NCI-H1048 (cell line): ENCODE results near the gene SRL.
"Not testable (repeated sequence)": the region's sequence is repeated elsewhere in the genome, so short reads cannot be mapped to it uniquely, and the experiment has no call there.

Experiments used
- DNase-seq: peaks from one replicate; lab custom pipeline; 2025; lab: John Stamatoyannopoulos, UW

The SRL gene

GRCh38 chr16:4226251-4227039 is 15.4 kb downstream of the SRL start:
- no peak for DNase-seq

- no peak for DNase-seq
Observed at GRCh38 chr16:4225075-4225474, 16.8 kb downstream of the SRL start.

GRCh38 chr16:4220358-4220757 is 21.5 kb downstream of the SRL start:
- DNase-seq = no peak

- no peak for DNase-seq
Observed at GRCh38 chr16:4218202-4218601, 23.7 kb downstream of the SRL start.

GRCh38 chr16:4217204-4218131 is 24.4 kb downstream of the SRL start:
- no peak for DNase-seq

GRCh38 chr16:4216596-4216995 is 25.3 kb downstream of the SRL start:
- no peak for DNase-seq

- no peak for DNase-seq
Observed at GRCh38 chr16:4215106-4215505, 26.8 kb downstream of the SRL start.

GRCh38 chr16:4214215-4214621 is 27.7 kb downstream of the SRL start:
- DNase-seq = no peak

GRCh38 chr16:4213737-4214136 is 28.1 kb downstream of the SRL start:
- no peak for DNase-seq

- no peak for DNase-seq
Observed at GRCh38 chr16:4212934-4213296, 29.0 kb downstream of the SRL start.

GRCh38 chr16:4212211-4212933 is 29.5 kb downstream of the SRL start:
- no peak for DNase-seq

GRCh38 chr16:4211445-4212210 is 30.3 kb downstream of the SRL start:
- not testable (repeated sequence) for DNase-seq

GRCh38 chr16:4209666-4210065 is 32.2 kb downstream of the SRL start:
- no peak for DNase-seq

GRCh38 chr16:4208341-4208751 is 33.5 kb downstream of the SRL start:
- DNase-seq = no peak

GRCh38 chr16:4207683-4208340 is 34.1 kb downstream of the SRL start:
- no peak for DNase-seq

GRCh38 chr16:4207229-4207628 is 34.7 kb downstream of the SRL start:
- DNase-seq = no peak

GRCh38 chr16:4206680-4207079 is 35.2 kb downstream of the SRL start:
- no peak for DNase-seq

GRCh38 chr16:4205971-4206370 is 35.9 kb downstream of the SRL start:
- DNase-seq = no peak

- no peak for DNase-seq
Observed at GRCh38 chr16:4204521-4204920, 37.4 kb downstream of the SRL start.

- DNase-seq = no peak
Observed at GRCh38 chr16:4203748-4204147, 38.1 kb downstream of the SRL start.
